Caco-2 (cell line): ENCODE data around the gene PNMA8B. TPM values are rescaled to one million over a fixed set of nuclear protein-coding genes. Genes with fewer than 3 reads are reported as not detected.

Experiments
- BruUV-seq: library from RNA; stranded (reverse); fragments of 400-500 nt; replicated peaks from 2 replicates; lab custom pipeline; 2021; lab: Mats Ljungman, UMichigan
- CTCF ChIA-PET: fragments of 300-600 bp; sonication (Branson Sonifier 250); formaldehyde crosslinking; loops from one replicate; lab custom pipeline; 2022; ENCODE audit warnings: antibody characterized with exemption; lab: Charles Lee
- POLR2A ChIA-PET: fragments of 300-600 bp; sonication (Branson Sonifier 250); formaldehyde crosslinking; loops from one replicate; lab custom pipeline; 2022; ENCODE audit warnings: antibody characterized with exemption; lab: Charles Lee
- DNase-seq, 2 experiments: peaks; one replicate each; pipeline versions ENCODE4 v3.0.0 to v3.0.0-alpha.2; 2020 to 2022
- H3K27me3 ChIP-seq: replicated peaks from 2 replicates; pipeline ENCODE4 v1.6.0; 2011; ENCODE audit warnings: low read length; ENCODE audit not compliant: control insufficient read depth, insufficient read depth
- H3K36me3 ChIP-seq: 2 replicates; pipeline ENCODE4 v1.5.1; 2011; ENCODE audit warnings: low read length; ENCODE audit not compliant: control insufficient read depth, insufficient read depth
- H3K4me1 ChIP-seq: fragments of 250-450 bp; sonication (Bioruptor Pico); 2 replicates; pipeline ENCODE4 v1.5.1; 2020; ENCODE audit warnings: mild to moderate bottlenecking
- H3K4me3 ChIP-seq: 2 replicates; pipeline ENCODE4 v1.5.1; 2011; ENCODE audit warnings: low read depth, mild to moderate bottlenecking, control low read depth, low read length
- H3K9me3 ChIP-seq: fragments of 250-450 bp; sonication (Bioruptor Pico); 2 replicates; pipeline ENCODE4 v1.5.1; 2020; ENCODE audit warnings: mild to moderate bottlenecking, moderate library complexity
- H3K27ac Mint-ChIP-seq: one replicate; pipeline ENCODE4 v1.8.0; 2022; ENCODE audit warnings: mixed read lengths; ENCODE audit not compliant: unreplicated experiment
- H3K27me3 Mint-ChIP-seq: one replicate; pipeline ENCODE4 v1.8.0; 2022; ENCODE audit warnings: mixed read lengths; ENCODE audit not compliant: insufficient read depth, unreplicated experiment
- H3K36me3 Mint-ChIP-seq: one replicate; pipeline ENCODE4 v1.8.0; 2022; ENCODE audit warnings: mild to moderate bottlenecking, mixed read lengths; ENCODE audit not compliant: insufficient read depth, unreplicated experiment
- H3K4me1 Mint-ChIP-seq: one replicate; pipeline ENCODE4 v1.8.0; 2022; ENCODE audit warnings: low read depth, mixed read lengths; ENCODE audit not compliant: unreplicated experiment
- H3K4me3 Mint-ChIP-seq: one replicate; pipeline ENCODE4 v1.8.0; 2022; ENCODE audit warnings: mild to moderate bottlenecking, moderate library complexity, mixed read lengths; ENCODE audit not compliant: unreplicated experiment
- H3K9me3 Mint-ChIP-seq: one replicate; pipeline ENCODE4 v1.8.0; 2022; ENCODE audit warnings: mixed read lengths; ENCODE audit not compliant: unreplicated experiment
- intact Hi-C: fragments of 100-400 bp; cut with micrococcal nuclease; formaldehyde crosslinking; loops from one replicate; pipeline ENCODE4 v1.10.0; 2022; ENCODE audit not compliant: unreplicated experiment
- total RNA-seq: library from RNA; stranded (reverse); gene quantifications from 2 replicates; pipeline ENCODE4 v1.2.3, GENCODE V29; 2022
- TF ChIP-seq, protein P1 (sequence below), 2 experiments: fragments of 200-600 bp in 1 of 2; IDR thresholded peaks; 1 replicate in 1 of 2; 2 replicates in 1 of 2; pipeline versions ENCODE4 v1.5.1 to v1.8.0; 2011 to 2022; ENCODE audit warnings: antibody characterized with exemption in 1 of 2, control low read depth in 1 of 2, inconsistent platforms in 1 of 2, low read depth in 1 of 2, low read length in 1 of 2, mild to moderate bottlenecking in 1 of 2, moderate library complexity in 1 of 2; ENCODE audit not compliant: insufficient read depth in 1 of 2, severe bottlenecking in 1 of 2, unreplicated experiment in 1 of 2

The PNMA8B gene
- total RNA-seq, 1 experiment from 2014 or later, result 0.11 TPM

DNA sequence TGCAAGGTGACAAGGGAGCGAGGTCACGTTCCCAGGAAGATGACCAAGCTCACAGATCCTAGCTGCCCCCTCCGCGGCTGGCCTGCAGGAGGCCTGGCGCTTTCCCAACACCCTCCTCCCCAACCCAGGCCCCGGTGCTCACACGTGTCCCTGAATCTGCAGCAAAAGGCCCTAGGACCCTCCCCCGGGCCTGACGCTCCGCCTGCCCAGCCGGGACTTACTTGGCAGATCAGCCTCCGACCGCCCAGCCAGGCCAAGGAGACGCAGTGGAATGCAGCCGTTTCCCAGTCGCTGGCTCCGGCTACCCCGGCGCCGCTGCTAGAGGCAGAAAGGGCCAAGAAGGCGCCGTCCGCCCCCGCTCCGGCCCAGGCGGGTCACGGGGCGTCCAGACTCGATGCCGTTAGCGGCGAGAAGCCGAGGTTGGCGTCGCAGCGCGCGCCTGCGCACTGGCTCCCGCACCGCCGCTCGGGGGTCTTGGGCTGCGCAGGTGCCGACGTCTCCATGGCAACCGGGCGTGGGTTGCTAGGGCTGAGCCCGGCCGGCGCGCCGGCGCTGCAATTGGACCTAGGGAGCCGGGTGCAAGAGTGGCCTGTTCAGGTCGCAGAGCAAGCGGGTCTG lies 24.4 kb downstream of the PNMA8B start, which contains the start of gene PNMA8A:
PNMA8A (minus strand) TSS at position 448 of the 618 bp plus-strand sequence. CDS start 528 bp downstream, outside the sequence.
- Mint-ChIP-seq H3K4me1 (no peaks in the 10 kb centered on the region), H3K4me3 (no peak within 1 kb of the TSS), H3K27me3 (no peaks in the 10 kb centered on the region), H3K9me3 (peaks cover 6% of the 10 kb centered on the region), H3K27ac (no peak within 1 kb of the TSS), H3K36me3 (peaks cover 11% of the 10 kb centered on the region)
- no peaks in the 10 kb centered on the region for H3K4me1 ChIP-seq
- H3K36me3 ChIP-seq, result no peaks in the 10 kb centered on the region
- H3K4me3 ChIP-seq, result no peak within 1 kb of the TSS
- ChIA-PET CTCF (no interaction called here), POLR2A (no interaction called here)
- DNase-seq, result no peak
- no peaks in the 10 kb centered on the region for H3K9me3 ChIP-seq
- no TSS peak for BruUV-seq
- intact Hi-C loops, result no loop called here
- no peaks in the 10 kb centered on the region for H3K27me3 ChIP-seq
- TF ChIP-seq, protein P1, sequence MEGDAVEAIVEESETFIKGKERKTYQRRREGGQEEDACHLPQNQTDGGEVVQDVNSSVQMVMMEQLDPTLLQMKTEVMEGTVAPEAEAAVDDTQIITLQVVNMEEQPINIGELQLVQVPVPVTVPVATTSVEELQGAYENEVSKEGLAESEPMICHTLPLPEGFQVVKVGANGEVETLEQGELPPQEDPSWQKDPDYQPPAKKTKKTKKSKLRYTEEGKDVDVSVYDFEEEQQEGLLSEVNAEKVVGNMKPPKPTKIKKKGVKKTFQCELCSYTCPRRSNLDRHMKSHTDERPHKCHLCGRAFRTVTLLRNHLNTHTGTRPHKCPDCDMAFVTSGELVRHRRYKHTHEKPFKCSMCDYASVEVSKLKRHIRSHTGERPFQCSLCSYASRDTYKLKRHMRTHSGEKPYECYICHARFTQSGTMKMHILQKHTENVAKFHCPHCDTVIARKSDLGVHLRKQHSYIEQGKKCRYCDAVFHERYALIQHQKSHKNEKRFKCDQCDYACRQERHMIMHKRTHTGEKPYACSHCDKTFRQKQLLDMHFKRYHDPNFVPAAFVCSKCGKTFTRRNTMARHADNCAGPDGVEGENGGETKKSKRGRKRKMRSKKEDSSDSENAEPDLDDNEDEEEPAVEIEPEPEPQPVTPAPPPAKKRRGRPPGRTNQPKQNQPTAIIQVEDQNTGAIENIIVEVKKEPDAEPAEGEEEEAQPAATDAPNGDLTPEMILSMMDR (IDR thresholded peaks at IDR 0.05; ENCODE audit: insufficient read depth in 1 of 2, low read depth in 1 of 2, low read length in 1 of 2, severe bottlenecking in 1 of 2, unreplicated experiment in 1 of 2), result no peak

DNA sequence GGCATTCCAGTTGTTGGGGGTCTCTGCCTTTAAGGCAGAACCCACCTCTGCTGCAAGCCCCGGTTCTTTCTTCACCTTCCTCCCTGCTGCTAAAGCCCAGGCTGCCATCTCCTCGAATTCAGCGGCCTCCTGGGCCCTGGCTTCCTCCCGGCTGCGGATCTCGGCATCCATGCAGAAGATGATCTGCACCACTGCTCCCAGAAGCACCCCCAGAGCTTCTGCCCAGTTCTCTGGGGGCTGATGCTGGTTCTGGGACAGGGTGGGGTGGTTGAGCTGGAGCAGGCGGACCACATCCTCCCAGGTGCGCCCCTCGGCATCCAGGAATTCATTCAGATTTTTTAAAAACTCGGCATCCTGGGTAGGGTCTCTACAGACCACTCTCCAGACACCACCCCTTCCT lies 25.3 kb downstream of the PNMA8B start:
- H3K4me1 ChIP-seq, result no peaks in the 10 kb centered on the region
- intact Hi-C loops, result no loop called here
- H3K9me3 ChIP-seq, result no peaks in the 10 kb centered on the region
- H3K27me3 ChIP-seq, result no peaks in the 10 kb centered on the region
- no peak for DNase-seq
- ChIA-PET POLR2A (no interaction called here), CTCF (interaction anchor here (0.6 kb wide), 1 partner anchor 61 kb away, joined by 5 read pairs; no protein-coding TSS in a partner anchor)
- no peak overlapping the region for H3K4me3 ChIP-seq
- BruUV-seq, result no TSS peak
- Mint-ChIP-seq H3K27me3 (no peaks in the 10 kb centered on the region), H3K27ac (no peak overlapping the region), H3K4me1 (no peaks in the 10 kb centered on the region), H3K4me3 (no peak overlapping the region), H3K9me3 (peaks cover 6% of the 10 kb centered on the region), H3K36me3 (peaks cover 11% of the 10 kb centered on the region)
- H3K36me3 ChIP-seq, result no peaks in the 10 kb centered on the region
- TF ChIP-seq, protein P1 (IDR thresholded peaks at IDR 0.05; ENCODE audit: insufficient read depth in 1 of 2, low read depth in 1 of 2, low read length in 1 of 2, severe bottlenecking in 1 of 2, unreplicated experiment in 1 of 2), result no peak

DNA sequence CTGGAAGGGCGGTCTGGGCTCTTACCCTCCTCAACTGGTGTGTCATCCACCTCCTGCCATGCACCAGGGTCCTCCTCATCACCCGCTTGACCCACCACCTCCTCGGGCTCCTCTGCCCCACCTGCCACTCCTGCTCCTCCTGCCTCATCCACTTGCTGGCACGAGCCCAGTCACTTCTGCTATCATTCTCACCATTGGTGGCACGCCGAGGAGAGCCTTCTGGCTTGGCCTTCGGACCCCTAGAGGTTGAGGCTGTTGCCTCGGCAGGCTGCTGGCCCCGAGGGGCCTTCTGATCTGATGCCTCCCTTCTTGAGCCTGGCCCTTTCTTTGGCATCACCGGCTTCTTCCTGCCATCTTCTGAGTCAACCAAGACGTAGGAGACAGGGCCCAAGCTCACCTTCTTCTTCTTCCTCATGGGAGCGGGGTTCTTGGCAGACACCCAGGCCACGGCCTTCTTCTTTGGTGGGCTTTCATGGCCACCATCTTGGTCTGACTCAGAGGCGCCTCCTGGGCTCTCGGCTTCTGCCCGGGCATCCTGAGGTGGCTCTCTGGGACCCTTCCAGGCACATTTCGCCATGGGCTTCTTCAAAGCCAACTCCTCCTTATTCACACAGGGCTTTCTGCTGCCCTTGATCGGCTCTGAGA lies 26.0 kb downstream of the PNMA8B start:
- H3K4me3 Mint-ChIP-seq, result no peak overlapping the region
- ChIA-PET CTCF (no interaction called here), POLR2A (no interaction called here)
- Histone ChIP-seq H3K4me1 (no peaks in the 10 kb centered on the region), H3K27me3 (no peaks in the 10 kb centered on the region), H3K36me3 (no peaks in the 10 kb centered on the region), H3K9me3 (no peaks in the 10 kb centered on the region), H3K4me3 (no peak overlapping the region)
- BruUV-seq, result no TSS peak
- TF ChIP-seq, protein P1 (IDR thresholded peaks at IDR 0.05; ENCODE audit: insufficient read depth in 1 of 2, low read depth in 1 of 2, low read length in 1 of 2, severe bottlenecking in 1 of 2, unreplicated experiment in 1 of 2), result no peak
- no peak for DNase-seq
- H3K9me3 Mint-ChIP-seq, result peaks cover 6% of the 10 kb centered on the region
- peaks cover 11% of the 10 kb centered on the region for H3K36me3 Mint-ChIP-seq
- no peaks in the 10 kb centered on the region for H3K4me1 Mint-ChIP-seq
- no peak overlapping the region for H3K27ac Mint-ChIP-seq
- intact Hi-C loops, result no loop called here
- no peaks in the 10 kb centered on the region for H3K27me3 Mint-ChIP-seq
